Calu3 (cell line): ENCODE results near the gene KANK3. TPM values are rescaled to one million over a fixed set of nuclear protein-coding genes. Genes with fewer than 3 reads are reported as not detected.
"Not testable (repeated sequence)": the region's sequence is repeated elsewhere in the genome, so short reads cannot be mapped to it uniquely, and the experiment has no call there.

Source experiments
- BruUV-seq: library from RNA; stranded (reverse); fragments of 400-500 nt; replicated peaks from 2 replicates; lab custom pipeline; 2021; lab: Mats Ljungman, UMichigan
- CTCF ChIA-PET: fragments of 300-600 bp; sonication (Branson Sonifier 250); formaldehyde crosslinking; loops from one replicate; lab custom pipeline; 2022; ENCODE audit warnings: antibody characterized with exemption; lab: Charles Lee
- DNase-seq: peaks from one replicate; pipeline ENCODE4 v3.0.0; 2022
- H3K27ac Mint-ChIP-seq: one replicate; pipeline ENCODE4 v1.8.0; 2022; ENCODE audit warnings: mixed read lengths; ENCODE audit not compliant: unreplicated experiment
- H3K27me3 Mint-ChIP-seq: one replicate; pipeline ENCODE4 v1.8.0; 2022; ENCODE audit warnings: mixed read lengths; ENCODE audit not compliant: unreplicated experiment
- H3K36me3 Mint-ChIP-seq: one replicate; pipeline ENCODE4 v1.8.0; 2022; ENCODE audit warnings: mild to moderate bottlenecking, moderate library complexity, mixed read lengths; ENCODE audit not compliant: insufficient read depth, unreplicated experiment
- H3K4me1 Mint-ChIP-seq: one replicate; pipeline ENCODE4 v1.8.0; 2022; ENCODE audit warnings: mild to moderate bottlenecking, low read depth, mixed read lengths; ENCODE audit not compliant: unreplicated experiment
- H3K4me3 Mint-ChIP-seq: one replicate; pipeline ENCODE4 v1.8.0; 2022; ENCODE audit warnings: mild to moderate bottlenecking, low read depth, moderate library complexity, mixed read lengths; ENCODE audit not compliant: unreplicated experiment
- H3K9me3 Mint-ChIP-seq: one replicate; pipeline ENCODE4 v1.8.0; 2022; ENCODE audit warnings: low read depth, mixed read lengths; ENCODE audit not compliant: unreplicated experiment
- intact Hi-C: fragments of 100-400 bp; cut with micrococcal nuclease; formaldehyde crosslinking; loops from one replicate; pipeline ENCODE4 v1.10.0; 2022; ENCODE audit not compliant: unreplicated experiment
- total RNA-seq: library from RNA; stranded (reverse); gene quantifications from 2 replicates; pipeline ENCODE4 v1.2.3, GENCODE V29; 2022
- TF ChIP-seq, protein P1 (sequence below): fragments of 200-600 bp; IDR thresholded peaks from one replicate; pipeline ENCODE4 v1.8.0; 2022; ENCODE audit warnings: antibody characterized with exemption; ENCODE audit not compliant: unreplicated experiment

Gene KANK3
- total RNA-seq, 1 experiment from 2014 or later, result not detected

DNA sequence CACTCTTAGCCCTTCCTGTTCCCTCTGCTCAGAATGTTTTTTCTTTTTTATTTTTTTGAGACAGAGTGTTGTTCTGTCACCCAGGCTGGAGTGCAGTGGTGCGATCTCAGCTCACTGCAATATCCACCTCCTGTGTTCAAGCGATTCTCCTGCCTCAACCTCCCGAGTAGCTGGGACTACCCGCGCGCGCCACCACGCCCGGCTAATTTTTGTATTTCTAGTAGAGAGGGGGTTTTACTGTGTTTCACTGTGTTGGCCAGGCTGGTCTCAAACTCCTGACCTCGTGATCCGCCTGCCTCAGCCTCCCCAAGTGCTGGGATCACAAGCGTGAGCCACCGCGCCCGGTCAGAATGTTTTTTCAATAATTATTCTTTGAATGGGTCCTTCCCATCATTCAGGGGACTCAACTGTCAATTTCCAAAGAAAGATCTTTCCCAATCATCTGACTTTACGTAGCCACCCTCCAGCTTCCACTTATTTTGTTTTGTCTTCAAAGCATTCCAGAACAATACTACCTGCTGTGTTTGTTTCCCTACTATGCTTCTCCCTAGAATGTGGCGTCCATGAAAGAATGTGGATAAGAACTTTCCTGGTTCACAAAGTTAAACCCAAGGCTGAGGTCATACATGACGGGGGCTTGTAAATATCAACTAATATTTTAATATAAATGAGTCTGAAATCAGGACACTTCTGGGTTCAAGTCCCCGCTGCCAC lies 23.1 kb downstream of the KANK3 start:
- intact Hi-C loops, result loop anchor here (10.0 kb wide), 1 partner anchor 55 kb away; no protein-coding TSS in a partner anchor
- H3K27ac Mint-ChIP-seq, result peak overlapping the region; percentile 98
- no TSS peak for BruUV-seq
- TF ChIP-seq, protein P1, sequence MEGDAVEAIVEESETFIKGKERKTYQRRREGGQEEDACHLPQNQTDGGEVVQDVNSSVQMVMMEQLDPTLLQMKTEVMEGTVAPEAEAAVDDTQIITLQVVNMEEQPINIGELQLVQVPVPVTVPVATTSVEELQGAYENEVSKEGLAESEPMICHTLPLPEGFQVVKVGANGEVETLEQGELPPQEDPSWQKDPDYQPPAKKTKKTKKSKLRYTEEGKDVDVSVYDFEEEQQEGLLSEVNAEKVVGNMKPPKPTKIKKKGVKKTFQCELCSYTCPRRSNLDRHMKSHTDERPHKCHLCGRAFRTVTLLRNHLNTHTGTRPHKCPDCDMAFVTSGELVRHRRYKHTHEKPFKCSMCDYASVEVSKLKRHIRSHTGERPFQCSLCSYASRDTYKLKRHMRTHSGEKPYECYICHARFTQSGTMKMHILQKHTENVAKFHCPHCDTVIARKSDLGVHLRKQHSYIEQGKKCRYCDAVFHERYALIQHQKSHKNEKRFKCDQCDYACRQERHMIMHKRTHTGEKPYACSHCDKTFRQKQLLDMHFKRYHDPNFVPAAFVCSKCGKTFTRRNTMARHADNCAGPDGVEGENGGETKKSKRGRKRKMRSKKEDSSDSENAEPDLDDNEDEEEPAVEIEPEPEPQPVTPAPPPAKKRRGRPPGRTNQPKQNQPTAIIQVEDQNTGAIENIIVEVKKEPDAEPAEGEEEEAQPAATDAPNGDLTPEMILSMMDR, result no peak
- H3K4me3 Mint-ChIP-seq, result peak overlapping the region; percentile 97
- peaks cover 13% of the 10 kb centered on the region for H3K4me1 Mint-ChIP-seq
- no peaks in the 10 kb centered on the region for H3K9me3 Mint-ChIP-seq
- H3K36me3 Mint-ChIP-seq, result peaks cover 28% of the 10 kb centered on the region
- no peak for DNase-seq
- H3K27me3 Mint-ChIP-seq, result no peaks in the 10 kb centered on the region
- CTCF ChIA-PET, result interaction anchor here (0.5 kb wide), 1 partner anchor 261 kb away, joined by 5 read pairs; no protein-coding TSS in a partner anchor

DNA sequence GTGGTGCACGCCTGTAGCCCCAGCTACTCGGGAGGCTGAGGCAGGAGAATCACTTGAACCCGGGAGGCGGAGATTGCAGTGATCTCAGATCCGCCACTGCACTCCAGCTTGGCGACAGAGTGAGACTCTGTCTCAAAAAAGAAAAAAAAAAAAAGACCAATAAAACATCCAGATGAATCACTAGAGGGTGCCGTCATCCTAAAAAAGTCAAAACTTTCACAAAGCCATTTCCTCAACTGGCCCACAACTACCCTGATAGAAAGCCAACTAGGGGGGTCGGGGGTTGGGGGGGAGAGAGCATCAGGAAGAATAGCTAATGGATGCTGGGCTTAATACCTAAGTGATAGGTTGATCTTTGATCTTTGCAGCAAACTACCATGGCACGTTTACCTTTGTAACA lies 24.2 kb downstream of the KANK3 start:
- H3K27me3 Mint-ChIP-seq, H3K27ac Mint-ChIP-seq, DNase-seq, H3K9me3 Mint-ChIP-seq, BruUV-seq, H3K4me3 Mint-ChIP-seq: not testable (repeated sequence)
- Mint-ChIP-seq H3K36me3 (peaks cover 28% of the 10 kb centered on the region), H3K4me1 (peaks cover 13% of the 10 kb centered on the region)
- CTCF ChIA-PET, result interaction anchor here (0.6 to 0.7 kb wide), 2 partner anchors 36 to 193 kb away, joined by 4 to 5 read pairs; no protein-coding TSS in a partner anchor
- intact Hi-C loops, result loop anchor here (10.0 kb wide), 1 partner anchor 54 kb away; no protein-coding TSS in a partner anchor

DNA sequence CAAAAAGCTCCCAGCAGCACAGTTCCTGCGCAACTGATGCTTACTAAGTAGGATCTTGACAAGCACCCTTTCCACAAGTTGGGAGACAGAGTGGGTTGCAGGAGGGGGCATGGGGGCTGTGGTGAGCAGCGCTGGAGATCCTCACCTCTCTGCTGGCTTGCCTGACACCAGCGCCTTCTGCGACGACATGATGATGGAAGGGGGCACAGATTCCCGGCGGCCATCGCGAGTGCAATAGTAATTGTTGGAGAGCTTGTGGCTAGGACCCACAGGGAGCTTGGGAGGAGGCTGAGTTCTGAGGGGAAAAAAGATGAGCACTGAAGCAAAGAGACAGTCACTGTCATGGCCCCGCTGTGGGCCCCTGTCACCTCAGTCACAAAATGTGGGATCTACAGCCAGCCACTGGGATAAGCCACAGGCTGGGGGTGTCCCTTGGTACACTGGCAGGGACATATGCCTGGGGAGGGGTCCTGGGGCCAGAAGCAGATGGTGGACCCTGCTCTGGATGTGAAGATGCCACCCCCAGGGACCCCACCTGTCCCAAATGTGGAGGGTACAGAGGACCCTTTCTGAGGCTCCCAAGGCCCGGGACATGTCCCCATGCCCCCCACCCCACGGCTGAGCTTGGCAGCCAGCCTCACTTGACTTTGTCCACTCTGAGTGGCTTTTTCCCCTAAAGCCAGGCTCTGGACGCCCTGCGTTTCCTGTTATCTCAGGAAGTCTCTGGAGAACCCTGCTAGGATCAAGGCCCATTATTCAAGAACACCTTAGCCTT lies 26.5 kb downstream of the KANK3 start:
- Mint-ChIP-seq H3K27me3 (no peaks in the 10 kb centered on the region), H3K36me3 (peaks cover 13% of the 10 kb centered on the region), H3K4me3 (no peak overlapping the region), H3K4me1 (peaks cover 13% of the 10 kb centered on the region), H3K27ac (no peak overlapping the region), H3K9me3 (no peaks in the 10 kb centered on the region)
- no TSS peak for BruUV-seq
- CTCF ChIA-PET, result interaction anchor here (0.7 kb wide), 1 partner anchor 96 kb away, joined by 3 read pairs; no protein-coding TSS in a partner anchor
- DNase-seq, result no peak
- TF ChIP-seq, protein P1, result no peak
- intact Hi-C loops, result loop anchor here (10.0 kb wide), 1 partner anchor 52 kb away; no protein-coding TSS in a partner anchor

DNA sequence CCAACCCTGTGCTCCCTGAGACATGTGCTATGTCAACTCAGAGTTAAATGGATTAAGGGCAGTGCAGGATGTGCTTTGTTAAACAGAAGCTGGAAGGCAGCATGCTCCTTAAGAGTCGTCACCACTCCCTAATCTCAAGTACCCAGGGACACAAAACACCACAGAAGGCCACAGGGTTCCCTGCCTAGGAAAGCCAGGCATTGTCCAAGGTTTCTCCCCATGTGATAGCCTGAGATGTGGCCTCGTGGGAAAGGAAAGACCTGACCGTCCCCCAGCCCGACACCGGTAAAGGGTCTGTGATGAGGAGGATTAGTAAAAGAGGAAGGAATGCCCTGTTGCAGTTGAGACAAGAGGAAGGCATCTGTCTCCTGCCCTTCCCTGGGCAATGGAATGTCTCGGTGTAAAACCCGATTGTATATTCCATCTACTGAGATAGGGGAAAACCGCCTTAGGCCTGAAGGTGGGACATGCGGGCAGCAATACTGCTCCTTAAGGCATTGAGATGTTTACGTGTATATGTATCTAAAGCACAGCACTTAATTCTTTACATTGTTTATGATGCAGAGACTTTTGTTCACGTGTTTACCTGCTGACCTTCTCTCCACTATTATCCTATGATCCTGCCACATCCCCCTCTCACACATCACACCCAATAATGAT lies 28.0 kb downstream of the KANK3 start:
- H3K4me3 Mint-ChIP-seq, H3K4me1 Mint-ChIP-seq, H3K27me3 Mint-ChIP-seq, H3K27ac Mint-ChIP-seq, BruUV-seq, CTCF ChIA-PET, H3K36me3 Mint-ChIP-seq, H3K9me3 Mint-ChIP-seq, DNase-seq: not testable (repeated sequence)
- intact Hi-C loops, result loop anchor here (10.0 kb wide), 1 partner anchor 50 kb away; no protein-coding TSS in a partner anchor
